Measurements from ENCODE around the gene DPYD.

DNA sequence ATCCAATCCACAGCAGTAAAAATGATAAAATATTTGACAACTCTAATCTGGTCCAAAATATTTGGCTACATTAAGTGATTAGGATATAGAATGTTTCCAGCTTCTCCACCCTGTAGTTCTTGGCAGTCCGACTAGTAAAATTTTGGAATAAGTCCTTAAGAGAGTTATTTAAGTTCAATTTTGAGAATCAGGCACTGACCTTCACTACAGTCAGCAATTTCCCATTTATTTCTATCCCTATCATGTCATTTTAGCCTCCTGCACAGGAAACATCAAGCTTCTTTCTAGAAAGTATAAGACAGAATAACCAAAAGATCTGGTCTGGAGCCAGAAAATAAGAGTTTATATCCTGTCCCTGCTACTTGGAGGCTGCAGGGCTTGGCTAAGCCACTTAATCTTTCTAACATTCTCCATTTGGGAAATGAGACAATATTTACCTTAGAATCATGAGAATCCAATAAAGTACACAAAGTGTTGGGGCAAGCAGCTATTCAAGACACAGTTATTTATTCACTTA is 162.2 kb downstream of the DPYD start:
- TF ChIP-seq, protein P1, sequence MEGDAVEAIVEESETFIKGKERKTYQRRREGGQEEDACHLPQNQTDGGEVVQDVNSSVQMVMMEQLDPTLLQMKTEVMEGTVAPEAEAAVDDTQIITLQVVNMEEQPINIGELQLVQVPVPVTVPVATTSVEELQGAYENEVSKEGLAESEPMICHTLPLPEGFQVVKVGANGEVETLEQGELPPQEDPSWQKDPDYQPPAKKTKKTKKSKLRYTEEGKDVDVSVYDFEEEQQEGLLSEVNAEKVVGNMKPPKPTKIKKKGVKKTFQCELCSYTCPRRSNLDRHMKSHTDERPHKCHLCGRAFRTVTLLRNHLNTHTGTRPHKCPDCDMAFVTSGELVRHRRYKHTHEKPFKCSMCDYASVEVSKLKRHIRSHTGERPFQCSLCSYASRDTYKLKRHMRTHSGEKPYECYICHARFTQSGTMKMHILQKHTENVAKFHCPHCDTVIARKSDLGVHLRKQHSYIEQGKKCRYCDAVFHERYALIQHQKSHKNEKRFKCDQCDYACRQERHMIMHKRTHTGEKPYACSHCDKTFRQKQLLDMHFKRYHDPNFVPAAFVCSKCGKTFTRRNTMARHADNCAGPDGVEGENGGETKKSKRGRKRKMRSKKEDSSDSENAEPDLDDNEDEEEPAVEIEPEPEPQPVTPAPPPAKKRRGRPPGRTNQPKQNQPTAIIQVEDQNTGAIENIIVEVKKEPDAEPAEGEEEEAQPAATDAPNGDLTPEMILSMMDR (conservative IDR thresholded peaks at IDR 0.05 in 1 of 2, IDR thresholded peaks at IDR 0.05 in 1 of 2; ENCODE audit: extremely low read depth in 1 of 2, insufficient read depth in 1 of 2, low read depth in 1 of 2, low read length in 2 of 2) = no peak
- no peak for TF ChIP-seq EZH2 (IDR thresholded peaks at IDR 0.05; ENCODE audit: borderline replicate concordance, low read length)

Measured in mammary epithelial cell (primary cell).